ENCODE data around the gene MBIP. TPM values are rescaled to one million over a fixed set of nuclear protein-coding genes. Genes with fewer than 3 reads are reported as not detected.

Gene MBIP
- total RNA-seq, 1 donor from 2014 or later, result 22.3 TPM

DNA sequence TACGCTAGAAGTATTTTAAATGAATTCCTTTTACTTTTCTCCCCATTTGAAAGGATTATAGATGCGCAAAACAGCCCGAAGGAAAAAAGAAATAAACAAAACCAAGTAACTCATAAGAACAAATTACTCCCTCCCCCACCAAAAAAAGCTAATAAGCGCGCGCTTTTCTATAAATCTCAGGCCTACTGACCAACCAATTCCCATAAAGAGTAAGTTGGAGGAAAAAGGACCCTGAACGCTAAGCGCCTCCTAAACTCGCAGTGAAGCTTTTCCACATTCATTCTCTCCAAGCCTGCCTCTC, 588 bp downstream of the MBIP start:
- FAIRE-seq (no peak), DNase-seq (ENCODE audit: low read depth) (peak; percentile 34)
- Mint-ChIP-seq H3K4me1 (ENCODE audit: low read depth, unreplicated experiment) (peaks cover 12% of the 10 kb centered on the region), H3K27me3 (ENCODE audit: low read depth, unreplicated experiment) (no peaks in the 10 kb centered on the region), H3K9me3 (ENCODE audit: unreplicated experiment) (no peaks in the 10 kb centered on the region), H3K36me3 (ENCODE audit: low read depth, unreplicated experiment) (no peaks in the 10 kb centered on the region), H3K4me3 (ENCODE audit: unreplicated experiment) (peak overlapping the region; percentile 91), H3K27ac (ENCODE audit: unreplicated experiment) (peak overlapping the region; percentile 94)
- no peaks in the 10 kb centered on the region for H3K9me3 ChIP-seq (ENCODE audit: insufficient read depth, low read depth, low read length)
- H3K27me3 ChIP-seq (ENCODE audit: insufficient read depth, low read length), result peaks cover 9% of the 10 kb centered on the region
- peaks cover 54% of the 10 kb centered on the region for H3K79me2 ChIP-seq (ENCODE audit: insufficient read depth, low read length)
- peaks cover 20% of the 10 kb centered on the region for H4K20me1 ChIP-seq (ENCODE audit: insufficient read depth, low read length)
- peak overlapping the region; percentile 89 for H3K27ac ChIP-seq (ENCODE audit: low read depth, low read length)
- H2AFZ ChIP-seq (ENCODE audit: low read depth, low read length), result peak overlapping the region; percentile 76
- TF ChIP-seq, protein P1, sequence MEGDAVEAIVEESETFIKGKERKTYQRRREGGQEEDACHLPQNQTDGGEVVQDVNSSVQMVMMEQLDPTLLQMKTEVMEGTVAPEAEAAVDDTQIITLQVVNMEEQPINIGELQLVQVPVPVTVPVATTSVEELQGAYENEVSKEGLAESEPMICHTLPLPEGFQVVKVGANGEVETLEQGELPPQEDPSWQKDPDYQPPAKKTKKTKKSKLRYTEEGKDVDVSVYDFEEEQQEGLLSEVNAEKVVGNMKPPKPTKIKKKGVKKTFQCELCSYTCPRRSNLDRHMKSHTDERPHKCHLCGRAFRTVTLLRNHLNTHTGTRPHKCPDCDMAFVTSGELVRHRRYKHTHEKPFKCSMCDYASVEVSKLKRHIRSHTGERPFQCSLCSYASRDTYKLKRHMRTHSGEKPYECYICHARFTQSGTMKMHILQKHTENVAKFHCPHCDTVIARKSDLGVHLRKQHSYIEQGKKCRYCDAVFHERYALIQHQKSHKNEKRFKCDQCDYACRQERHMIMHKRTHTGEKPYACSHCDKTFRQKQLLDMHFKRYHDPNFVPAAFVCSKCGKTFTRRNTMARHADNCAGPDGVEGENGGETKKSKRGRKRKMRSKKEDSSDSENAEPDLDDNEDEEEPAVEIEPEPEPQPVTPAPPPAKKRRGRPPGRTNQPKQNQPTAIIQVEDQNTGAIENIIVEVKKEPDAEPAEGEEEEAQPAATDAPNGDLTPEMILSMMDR (IDR thresholded peaks at IDR 0.05; ENCODE audit: insufficient read depth, low read depth, low read length), result no peak
- TF ChIP-seq EZH2 (IDR thresholded peaks at IDR 0.05; ENCODE audit: insufficient read depth, low read length), result no peak
- peak overlapping the region; percentile 95 for H3K9ac ChIP-seq (ENCODE audit: low read length)
- H3K4me1 ChIP-seq (ENCODE audit: insufficient read depth, low read length), result peaks cover 10% of the 10 kb centered on the region
- H3K36me3 ChIP-seq (ENCODE audit: insufficient read depth, low read length), result no peaks in the 10 kb centered on the region
- peak overlapping the region; percentile 94 for H3K4me3 ChIP-seq (ENCODE audit: insufficient read depth, low read depth, low read length)
- H3K4me2 ChIP-seq (ENCODE audit: low read length), result peak overlapping the region; percentile 85

DNA sequence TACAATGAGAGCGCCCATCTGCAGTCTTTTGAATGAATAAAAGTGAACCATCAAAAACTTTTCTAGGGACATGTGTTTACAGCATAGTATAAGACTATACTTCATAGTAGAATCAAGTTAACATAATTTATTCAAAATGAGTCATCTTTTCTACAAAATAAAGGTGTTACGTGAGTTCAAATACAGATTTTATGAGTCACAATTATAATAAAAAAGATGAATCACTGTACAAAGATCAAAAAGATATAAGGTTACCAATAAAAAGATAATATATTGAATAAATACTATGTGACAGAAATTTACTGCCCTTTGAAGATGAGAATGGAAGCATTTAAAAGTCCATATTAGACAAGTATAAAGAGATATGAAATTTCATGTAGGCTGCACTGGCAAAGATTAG, 2.8 kb downstream of the MBIP start:
- DNase-seq (ENCODE audit: low read depth), result peak; percentile 30
- H3K9ac ChIP-seq (ENCODE audit: low read length), result no peak overlapping the region
- Mint-ChIP-seq H3K36me3 (ENCODE audit: low read depth, unreplicated experiment) (no peaks in the 10 kb centered on the region), H3K27ac (ENCODE audit: unreplicated experiment) (no peak overlapping the region), H3K27me3 (ENCODE audit: low read depth, unreplicated experiment) (no peaks in the 10 kb centered on the region), H3K4me3 (ENCODE audit: unreplicated experiment) (no peak overlapping the region), H3K4me1 (ENCODE audit: low read depth, unreplicated experiment) (peaks cover 12% of the 10 kb centered on the region), H3K9me3 (ENCODE audit: unreplicated experiment) (no peaks in the 10 kb centered on the region)
- H3K9me3 ChIP-seq (ENCODE audit: insufficient read depth, low read depth, low read length), result no peaks in the 10 kb centered on the region
- TF ChIP-seq, protein P1 (IDR thresholded peaks at IDR 0.05; ENCODE audit: insufficient read depth, low read depth, low read length), result no peak
- TF ChIP-seq EZH2 (IDR thresholded peaks at IDR 0.05; ENCODE audit: insufficient read depth, low read length), result no peak
- peaks cover 10% of the 10 kb centered on the region for H3K36me3 ChIP-seq (ENCODE audit: insufficient read depth, low read length)
- peaks cover 10% of the 10 kb centered on the region for H3K4me1 ChIP-seq (ENCODE audit: insufficient read depth, low read length)
- peaks cover 32% of the 10 kb centered on the region for H4K20me1 ChIP-seq (ENCODE audit: insufficient read depth, low read length)
- peak overlapping the region; percentile 21 for H3K27ac ChIP-seq (ENCODE audit: low read depth, low read length)
- peaks cover under 1% of the 10 kb centered on the region for H3K27me3 ChIP-seq (ENCODE audit: insufficient read depth, low read length)
- no peak overlapping the region for H2AFZ ChIP-seq (ENCODE audit: low read depth, low read length)
- FAIRE-seq, result no peak
- H3K4me3 ChIP-seq (ENCODE audit: insufficient read depth, low read depth, low read length), result no peak overlapping the region
- peak overlapping the region; percentile 13 for H3K4me2 ChIP-seq (ENCODE audit: low read length)
- H3K79me2 ChIP-seq (ENCODE audit: insufficient read depth, low read length), result peaks cover 58% of the 10 kb centered on the region

DNA sequence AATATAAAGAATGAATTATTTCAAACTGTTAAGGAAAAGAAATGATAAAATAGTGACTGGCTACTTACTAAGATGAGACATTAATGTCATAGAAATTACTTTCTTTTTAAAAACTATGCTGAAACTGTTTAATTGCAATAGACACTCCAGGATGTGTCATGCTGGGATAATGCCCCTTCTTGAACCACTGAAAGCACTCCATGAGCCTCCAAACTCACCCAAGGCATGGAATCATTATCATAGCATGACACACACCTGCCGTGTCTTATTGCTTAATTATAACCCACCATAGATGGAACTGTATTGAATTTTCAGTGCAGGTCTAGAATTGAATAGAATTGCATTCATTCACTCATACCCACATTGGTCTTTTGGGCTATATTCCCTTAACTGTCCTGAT, 4.3 kb downstream of the MBIP start:
- Histone ChIP-seq H3K27me3 (ENCODE audit: insufficient read depth, low read length) (no peaks in the 10 kb centered on the region), H3K4me2 (ENCODE audit: low read length) (no peak overlapping the region), H2AFZ (ENCODE audit: low read depth, low read length) (no peak overlapping the region), H3K4me1 (ENCODE audit: insufficient read depth, low read length) (peaks cover 10% of the 10 kb centered on the region), H3K79me2 (ENCODE audit: insufficient read depth, low read length) (peaks cover 58% of the 10 kb centered on the region), H4K20me1 (ENCODE audit: insufficient read depth, low read length) (peaks cover 32% of the 10 kb centered on the region), H3K36me3 (ENCODE audit: insufficient read depth, low read length) (peaks cover 14% of the 10 kb centered on the region), H3K9ac (ENCODE audit: low read length) (no peak overlapping the region), H3K27ac (ENCODE audit: low read depth, low read length) (no peak overlapping the region), H3K9me3 (ENCODE audit: insufficient read depth, low read depth, low read length) (no peaks in the 10 kb centered on the region), H3K4me3 (ENCODE audit: insufficient read depth, low read depth, low read length) (no peak overlapping the region)
- peaks cover 12% of the 10 kb centered on the region for H3K4me1 Mint-ChIP-seq (ENCODE audit: low read depth, unreplicated experiment)
- no peak overlapping the region for H3K27ac Mint-ChIP-seq (ENCODE audit: unreplicated experiment)
- DNase-seq (ENCODE audit: low read depth) (no peak), FAIRE-seq (no peak)
- H3K27me3 Mint-ChIP-seq (ENCODE audit: low read depth, unreplicated experiment), result no peaks in the 10 kb centered on the region
- no peak overlapping the region for H3K4me3 Mint-ChIP-seq (ENCODE audit: unreplicated experiment)
- H3K36me3 Mint-ChIP-seq (ENCODE audit: low read depth, unreplicated experiment), result no peaks in the 10 kb centered on the region
- TF ChIP-seq, protein P1 (IDR thresholded peaks at IDR 0.05; ENCODE audit: insufficient read depth, low read depth, low read length), result no peak
- no peaks in the 10 kb centered on the region for H3K9me3 Mint-ChIP-seq (ENCODE audit: unreplicated experiment)

All from astrocyte (in vitro differentiated cells and primary cell).